H9 (cell line): ENCODE data around the gene LYAR. TPM values are rescaled to one million over a fixed set of nuclear protein-coding genes. Genes with fewer than 3 reads are reported as not detected.

Source experiments
- DNase-seq: peaks from one replicate; pipeline ENCODE4 v3.0.0-alpha.2; 2017
- H2AFZ ChIP-seq: one replicate; pipeline ENCODE4 v1.6.1; 2013; ENCODE audit warnings: mild to moderate bottlenecking, low read length, control low read depth, moderate library complexity
- H2AK5ac ChIP-seq: 2 replicates; pipeline ENCODE4 v1.6.1; 2013; ENCODE audit warnings: low read length, control low read depth, mixed read lengths; ENCODE audit not compliant: insufficient read length
- H2BK120ac ChIP-seq: one replicate; pipeline ENCODE4 v1.6.1; 2013; ENCODE audit warnings: low read depth, mild to moderate bottlenecking, low read length, control low read depth, inconsistent platforms; ENCODE audit not compliant: poor library complexity, severe bottlenecking
- H2BK12ac ChIP-seq: 2 replicates; pipeline ENCODE4 v1.6.1; 2013; ENCODE audit warnings: low read length, control low read depth, mixed read lengths, low read depth; ENCODE audit not compliant: insufficient read length
- H2BK15ac ChIP-seq: 2 replicates; pipeline ENCODE4 v1.6.1; 2013; ENCODE audit warnings: low read depth, low read length, control low read depth
- H2BK20ac ChIP-seq: one replicate; pipeline ENCODE4 v1.6.1; 2013; ENCODE audit warnings: low read depth, mild to moderate bottlenecking, low read length, control low read depth, inconsistent platforms; ENCODE audit not compliant: poor library complexity, severe bottlenecking
- H2BK5ac ChIP-seq: 2 replicates; pipeline ENCODE4 v1.6.1; 2013; ENCODE audit warnings: low read length, control low read depth, mixed read lengths; ENCODE audit not compliant: insufficient read length
- H3K14ac ChIP-seq: 2 replicates; pipeline ENCODE4 v1.6.1; 2013; ENCODE audit warnings: low read length, control low read depth; ENCODE audit not compliant: insufficient read depth
- H3K18ac ChIP-seq: 2 replicates; pipeline ENCODE4 v1.6.1; 2013; ENCODE audit warnings: low read depth, mild to moderate bottlenecking, mixed read lengths, low read length, control low read depth; ENCODE audit not compliant: insufficient read length
- H3K23ac ChIP-seq: 2 replicates; pipeline ENCODE4 v1.6.1; 2013; ENCODE audit warnings: low read length, control low read depth, mixed read lengths, low read depth; ENCODE audit not compliant: insufficient read length
- H3K23me2 ChIP-seq: 2 replicates; pipeline ENCODE4 v1.6.1; 2013; ENCODE audit warnings: low read depth, mild to moderate bottlenecking, mixed read lengths, low read length, control low read depth; ENCODE audit not compliant: insufficient read length, poor library complexity, severe bottlenecking
- H3K27ac ChIP-seq: 2 replicates; pipeline ENCODE4 v1.5.1; 2013; ENCODE audit warnings: low read length, control low read depth, mixed read lengths, low read depth; ENCODE audit not compliant: insufficient read length
- H3K27me3 ChIP-seq: 2 replicates; pipeline ENCODE4 v1.6.1; 2013; ENCODE audit warnings: low read length, control low read depth, inconsistent platforms; ENCODE audit not compliant: insufficient read depth
- H3K4ac ChIP-seq: 2 replicates; pipeline ENCODE4 v1.6.1; 2013; ENCODE audit warnings: low read depth, mild to moderate bottlenecking, control low read depth, inconsistent platforms, low read length, moderate library complexity
- H3K4me1 ChIP-seq: 2 replicates; pipeline ENCODE4 v1.6.1; 2013; ENCODE audit warnings: low read length, control low read depth, inconsistent platforms; ENCODE audit not compliant: insufficient read depth
- H3K4me2 ChIP-seq: 2 replicates; pipeline ENCODE4 v1.6.1; 2013; ENCODE audit warnings: low read length, control low read depth, mixed read lengths; ENCODE audit not compliant: insufficient read length, insufficient read depth
- H3K56ac ChIP-seq: 2 replicates; pipeline ENCODE4 v1.6.1; 2013; ENCODE audit warnings: low read depth, mild to moderate bottlenecking, mixed read lengths, low read length, control low read depth; ENCODE audit not compliant: insufficient read length
- H3K79me1 ChIP-seq: 2 replicates; pipeline ENCODE4 v1.6.1; 2013; ENCODE audit warnings: low read depth, mild to moderate bottlenecking, moderate library complexity, low read length, control low read depth, inconsistent platforms; ENCODE audit not compliant: insufficient read depth, poor library complexity, severe bottlenecking
- H3K79me2 ChIP-seq: 2 replicates; pipeline ENCODE4 v1.6.1; 2013; ENCODE audit warnings: low read length, control low read depth, inconsistent platforms; ENCODE audit not compliant: insufficient read depth
- H3K9ac ChIP-seq: 2 replicates; pipeline ENCODE4 v1.6.1; 2013; ENCODE audit warnings: low read length, control low read depth, mixed read lengths; ENCODE audit not compliant: insufficient read length; ENCODE audit errors: extremely low read depth
- H3K9me3 ChIP-seq: one replicate; pipeline ENCODE4 v1.6.1; 2013; ENCODE audit warnings: low read depth, low read length, inconsistent platforms; ENCODE audit not compliant: control insufficient read depth
- H3T11ph ChIP-seq: one replicate; pipeline ENCODE4 v1.6.1; 2013; ENCODE audit warnings: mild to moderate bottlenecking, low read length, control low read depth, inconsistent platforms
- H4K20me1 ChIP-seq: one replicate; pipeline ENCODE4 v1.6.1; 2013; ENCODE audit not compliant: control insufficient read depth, insufficient read length, insufficient read depth
- H4K5ac ChIP-seq: 2 replicates; pipeline ENCODE4 v1.6.1; 2013; ENCODE audit warnings: low read depth, mild to moderate bottlenecking, mixed read lengths, low read length, control low read depth; ENCODE audit not compliant: insufficient read length
- H4K8ac ChIP-seq: replicated peaks from 2 replicates; pipeline ENCODE4 v1.6.1; 2013; ENCODE audit warnings: low read length, control low read depth, mixed read lengths, low read depth; ENCODE audit not compliant: insufficient read length
- H4K91ac ChIP-seq: 2 replicates; pipeline ENCODE4 v1.6.1; 2013; ENCODE audit warnings: low read depth, mild to moderate bottlenecking, moderate library complexity, mixed read lengths, low read length, control low read depth; ENCODE audit not compliant: insufficient read length
- H3K27ac Mint-ChIP-seq, 3 experiments: 2 replicates in 2 of 3; 3 replicates in 1 of 3; pipeline ENCODE4 v1.8.0; 2020 to 2021; ENCODE audit warnings: mixed read lengths in 3 of 3, mild to moderate bottlenecking in 1 of 3, moderate library complexity in 1 of 3
- H3K27me3 Mint-ChIP-seq: 2 replicates; pipeline ENCODE4 v1.8.0; 2021; ENCODE audit warnings: low read depth, mild to moderate bottlenecking, moderate library complexity, mixed read lengths
- H3K36me3 Mint-ChIP-seq, 3 experiments: 2 replicates in 2 of 3; 3 replicates in 1 of 3; pipeline ENCODE4 v1.8.0; 2020 to 2021; ENCODE audit warnings: low read depth in 3 of 3, mixed read lengths in 3 of 3; ENCODE audit not compliant: insufficient read depth in 1 of 3
- H3K4me1 Mint-ChIP-seq, 2 experiments: 2 replicates each; pipeline ENCODE4 v1.8.0; 2020; ENCODE audit warnings: mixed read lengths in 2 of 2
- H3K4me3 Mint-ChIP-seq, 2 experiments: 2 replicates in 1 of 2; 3 replicates in 1 of 2; pipeline ENCODE4 v1.8.0; 2020 to 2021; ENCODE audit warnings: mild to moderate bottlenecking in 2 of 2, mixed read lengths in 2 of 2, moderate library complexity in 1 of 2
- H3K9me3 Mint-ChIP-seq, 2 experiments: 2 replicates in 1 of 2; 3 replicates in 1 of 2; pipeline ENCODE4 v1.8.0; 2020; ENCODE audit warnings: mild to moderate bottlenecking in 2 of 2, mixed read lengths in 2 of 2, moderate library complexity in 1 of 2
- CTCF ChIP-seq: fragments of 200-600 bp; sonication (generic); conservative IDR thresholded peaks from 3 replicates; pipeline ENCODE4 v1.8.0; 2021; ENCODE audit warnings: antibody characterized with exemption, mild to moderate bottlenecking
- WGBS: extraction: QIAGEN DNeasy Blood & Tissue Kit; methylation state at CpG from one replicate; pipeline ENCODE4 v1.1.7; 2013; ENCODE audit warnings: missing lambda C conversion rate, low lambda C conversion rate, mixed read lengths; ENCODE audit not compliant: insufficient read length; ENCODE audit errors: extremely low coverage; 5-methylcytosine and 5-hydroxymethylcytosine counted together
- total RNA-seq: library from RNA; stranded (reverse); gene quantifications from 2 replicates; pipeline ENCODE4 v1.2.1, GENCODE V29; 2021

The LYAR gene
- total RNA-seq, 1 experiment from 2014 or later, result 50.9 TPM

GRCh38 chr4:4277531-4277930 lies 12.4 kb downstream of the LYAR start:
- no peak for DNase-seq
- WGBS, result no CpG with 5 or more reads among the region's 6 CpGs
- H2BK5ac ChIP-seq, result no peak overlapping the region

More at GRCh38 chr4:4277531-4277930, 12.4 kb downstream of the LYAR start:
- Mint-ChIP-seq H3K27ac (0 out of 7 replicates have a peak overlapping the region, but pooled peaks of 1 of the 3 experiments have one; percentile 51), H3K4me1 (no peaks in the 10 kb centered on the region), H3K27me3 (no peaks in the 10 kb centered on the region), H3K9me3 (no peaks in the 10 kb centered on the region; a peak in 1 of 5 replicates), H3K36me3 (peaks cover 42 to 85% (median 63%) of the 10 kb centered on the region in 3 experiments; a peak in 6 of 7 replicates), H3K4me3 (no peak overlapping the region)
- H2AFZ ChIP-seq, result no peak overlapping the region
- H3K9me3 ChIP-seq, result no peaks in the 10 kb centered on the region
- H3K79me2 ChIP-seq, result no peaks in the 10 kb centered on the region
- no peak overlapping the region for H2AK5ac ChIP-seq
- H3K23ac ChIP-seq, result no peak overlapping the region
- H3K23me2 ChIP-seq, result no peaks in the 10 kb centered on the region
- H4K8ac ChIP-seq, result no peak overlapping the region
- H3K9ac ChIP-seq, result no peak overlapping the region
- H3K27me3 ChIP-seq, result no peaks in the 10 kb centered on the region
- H3K18ac ChIP-seq, result no peak overlapping the region
- H2BK15ac ChIP-seq, result no peak overlapping the region
- no peak overlapping the region for H3K56ac ChIP-seq
- H4K91ac ChIP-seq, result no peak overlapping the region
- no peaks in the 10 kb centered on the region for H3K4me1 ChIP-seq
- H3K4me2 ChIP-seq, result no peak overlapping the region
- no peak for TF ChIP-seq CTCF
- H2BK20ac ChIP-seq, result no peak overlapping the region
- H4K5ac ChIP-seq, result no peak overlapping the region
- H3T11ph ChIP-seq, result no peak overlapping the region
- H2BK12ac ChIP-seq, result no peak overlapping the region
- no peak overlapping the region for H3K14ac ChIP-seq
- no peak overlapping the region for H3K27ac ChIP-seq
- no peaks in the 10 kb centered on the region for H4K20me1 ChIP-seq
- H2BK120ac ChIP-seq, result no peak overlapping the region
- H3K79me1 ChIP-seq, result no peaks in the 10 kb centered on the region
- H3K4ac ChIP-seq, result no peak overlapping the region
